ENCODE data around the gene PLTP.

The PLTP gene

GRCh38 chr20:45887346-45887715 lies 24.6 kb downstream of the PLTP start, which contains the start of gene SPATA25:
TSS of gene SPATA25 (minus strand) at chr20:45887622. CDS start at chr20:45887590, 32 bp downstream.
- Histone ChIP-seq H3K79me2 (ENCODE audit: insufficient read depth, low read length) (no peaks in the 10 kb centered on the region), H3K9me3 (ENCODE audit: insufficient read depth, low read length) (no peaks in the 10 kb centered on the region), H3F3A (ENCODE audit: insufficient read depth) (no peaks in the 10 kb centered on the region), H3K36me3 (ENCODE audit: low read length) (no peaks in the 10 kb centered on the region), H3K9me2 (replicated peaks; ENCODE audit: insufficient read depth, low read length) (no peaks in the 10 kb centered on the region), H4K20me1 (ENCODE audit: low read depth, low read length) (no peaks in the 10 kb centered on the region), H3K27ac (ENCODE audit: low read depth, low read length) (no peak within 1 kb of the TSS), H3K4me2 (ENCODE audit: low read depth, low read length, poor library complexity, severe bottlenecking) (no peak within 1 kb of the TSS), H3K9ac (ENCODE audit: low read length) (no peak within 1 kb of the TSS), H3K4me3 (ENCODE audit: insufficient read depth, low read length, poor library complexity, severe bottlenecking) (no peak within 1 kb of the TSS), H3K27me3 (ENCODE audit: low read length) (no peaks in the 10 kb centered on the region), H2AFZ (ENCODE audit: low read depth, low read length, severe bottlenecking) (no peak within 1 kb of the TSS)
- no peak for TF ChIP-seq EZH2phosphoT487 (conservative IDR thresholded peaks at IDR 0.05; ENCODE audit: low read length)
- TF ChIP-seq, protein P1, sequence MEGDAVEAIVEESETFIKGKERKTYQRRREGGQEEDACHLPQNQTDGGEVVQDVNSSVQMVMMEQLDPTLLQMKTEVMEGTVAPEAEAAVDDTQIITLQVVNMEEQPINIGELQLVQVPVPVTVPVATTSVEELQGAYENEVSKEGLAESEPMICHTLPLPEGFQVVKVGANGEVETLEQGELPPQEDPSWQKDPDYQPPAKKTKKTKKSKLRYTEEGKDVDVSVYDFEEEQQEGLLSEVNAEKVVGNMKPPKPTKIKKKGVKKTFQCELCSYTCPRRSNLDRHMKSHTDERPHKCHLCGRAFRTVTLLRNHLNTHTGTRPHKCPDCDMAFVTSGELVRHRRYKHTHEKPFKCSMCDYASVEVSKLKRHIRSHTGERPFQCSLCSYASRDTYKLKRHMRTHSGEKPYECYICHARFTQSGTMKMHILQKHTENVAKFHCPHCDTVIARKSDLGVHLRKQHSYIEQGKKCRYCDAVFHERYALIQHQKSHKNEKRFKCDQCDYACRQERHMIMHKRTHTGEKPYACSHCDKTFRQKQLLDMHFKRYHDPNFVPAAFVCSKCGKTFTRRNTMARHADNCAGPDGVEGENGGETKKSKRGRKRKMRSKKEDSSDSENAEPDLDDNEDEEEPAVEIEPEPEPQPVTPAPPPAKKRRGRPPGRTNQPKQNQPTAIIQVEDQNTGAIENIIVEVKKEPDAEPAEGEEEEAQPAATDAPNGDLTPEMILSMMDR (IDR thresholded peaks at IDR 0.05; ENCODE audit: insufficient read depth, low read length, poor library complexity, severe bottlenecking): no peak

DNA sequence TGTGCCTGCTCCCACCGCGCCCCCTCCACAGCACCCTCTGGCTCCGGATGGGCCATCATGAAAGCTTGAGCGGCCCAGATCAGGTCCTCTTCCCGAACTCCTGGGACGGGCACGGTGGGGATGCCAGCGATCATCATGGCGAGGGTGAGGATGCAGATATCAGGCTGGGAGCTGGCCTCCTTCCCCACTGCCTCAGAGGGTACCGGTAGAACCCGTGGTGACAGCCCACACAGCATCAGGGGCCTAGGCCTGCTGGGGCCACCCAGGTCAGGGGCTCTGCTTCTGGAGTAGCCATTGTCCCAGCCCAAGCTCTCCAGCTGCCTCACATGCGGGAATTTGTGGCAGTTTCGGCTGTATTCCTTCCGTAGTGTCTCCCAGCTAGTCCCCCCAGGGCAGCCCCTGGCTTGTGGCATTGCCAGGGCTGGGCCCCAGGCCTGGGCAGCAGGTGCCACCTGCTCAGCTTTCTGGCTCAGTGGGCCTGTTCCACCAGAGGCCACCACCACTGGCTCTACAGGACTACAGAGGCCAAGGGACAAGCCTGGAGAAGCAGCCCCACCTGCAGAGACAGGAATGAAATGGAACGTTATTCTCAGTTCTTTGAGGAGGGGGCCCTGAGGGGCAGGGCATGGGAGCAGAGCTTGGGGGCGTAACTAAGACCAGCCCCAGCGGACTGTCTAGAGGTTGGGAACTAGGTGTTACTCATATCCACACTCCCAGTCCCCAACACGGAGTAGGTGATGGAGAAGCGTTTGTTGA lies 25.2 kb downstream of the PLTP start:
- Histone ChIP-seq H3F3A (ENCODE audit: insufficient read depth) (no peaks in the 10 kb centered on the region), H3K9me2 (replicated peaks; ENCODE audit: insufficient read depth, low read length) (no peaks in the 10 kb centered on the region), H3K4me2 (ENCODE audit: low read depth, low read length, poor library complexity, severe bottlenecking) (no peak overlapping the region), H3K27ac (ENCODE audit: low read depth, low read length) (no peak overlapping the region), H3K4me3 (ENCODE audit: insufficient read depth, low read length, poor library complexity, severe bottlenecking) (no peak overlapping the region), H3K27me3 (ENCODE audit: low read length) (no peaks in the 10 kb centered on the region), H3K36me3 (ENCODE audit: low read length) (no peaks in the 10 kb centered on the region), H3K79me2 (ENCODE audit: insufficient read depth, low read length) (no peaks in the 10 kb centered on the region; the same call in 1 of the 2 replicates), H3K9ac (ENCODE audit: low read length) (no peak overlapping the region), H3K9me3 (ENCODE audit: insufficient read depth, low read length) (no peaks in the 10 kb centered on the region), H4K20me1 (ENCODE audit: low read depth, low read length) (no peaks in the 10 kb centered on the region), H2AFZ (ENCODE audit: low read depth, low read length, severe bottlenecking) (no peak overlapping the region)
- no peak for TF ChIP-seq EZH2phosphoT487 (conservative IDR thresholded peaks at IDR 0.05; ENCODE audit: low read length)
- TF ChIP-seq, protein P1 (IDR thresholded peaks at IDR 0.05; ENCODE audit: insufficient read depth, low read length, poor library complexity, severe bottlenecking): no peak

- Histone ChIP-seq H3K9ac (ENCODE audit: low read length) (no peak overlapping the region), H3K9me3 (ENCODE audit: insufficient read depth, low read length) (no peaks in the 10 kb centered on the region), H3K9me2 (replicated peaks; ENCODE audit: insufficient read depth, low read length) (no peaks in the 10 kb centered on the region), H3K36me3 (ENCODE audit: low read length) (no peaks in the 10 kb centered on the region), H3F3A (ENCODE audit: insufficient read depth) (no peaks in the 10 kb centered on the region), H3K4me3 (ENCODE audit: insufficient read depth, low read length, poor library complexity, severe bottlenecking) (no peak overlapping the region), H3K27ac (ENCODE audit: low read depth, low read length) (no peak overlapping the region), H2AFZ (ENCODE audit: low read depth, low read length, severe bottlenecking) (no peak overlapping the region), H3K79me2 (ENCODE audit: insufficient read depth, low read length) (peaks cover 5% of the 10 kb centered on the region), H4K20me1 (ENCODE audit: low read depth, low read length) (no peaks in the 10 kb centered on the region), H3K4me2 (ENCODE audit: low read depth, low read length, poor library complexity, severe bottlenecking) (no peak overlapping the region), H3K27me3 (ENCODE audit: low read length) (no peaks in the 10 kb centered on the region)
- TF ChIP-seq EZH2phosphoT487 (conservative IDR thresholded peaks at IDR 0.05; ENCODE audit: low read length): no peak
- TF ChIP-seq, protein P1 (IDR thresholded peaks at IDR 0.05; ENCODE audit: insufficient read depth, low read length, poor library complexity, severe bottlenecking): no peak
Observed at GRCh38 chr20:45883100-45883469, 28.9 kb downstream of the PLTP start.

Measured in SU-DHL-6 (cell line).